Measurements from ENCODE around the gene NLGN1. TPM values are rescaled to one million over a fixed set of nuclear protein-coding genes. Genes with fewer than 3 reads are reported as not detected.

Gene NLGN1
- total RNA-seq, 3 donors from 2014 or later (not counting 1 experiment from before 2014, with no cell fraction given): not detected

GRCh38 chr3:173700336-173700735 is 302.8 kb downstream of the NLGN1 start:
- TF ChIP-seq CTCF (IDR thresholded peaks at IDR 0.05): no peak
- Histone ChIP-seq H3K27ac (ENCODE audit: low read length) (no peak overlapping the region), H3K36me3 (ENCODE audit: control insufficient read depth, insufficient read depth, low read length) (no peaks in the 10 kb centered on the region), H3K4me1 (ENCODE audit: control insufficient read depth, insufficient read depth, low read length) (no peaks in the 10 kb centered on the region), H3K9me3 (ENCODE audit: control insufficient read depth, insufficient read depth, low read length) (no peaks in the 10 kb centered on the region), H3K27me3 (ENCODE audit: control insufficient read depth, insufficient read depth, low read length) (no peaks in the 10 kb centered on the region), H3K4me3 (ENCODE audit: low read length) (no peak overlapping the region)
- H3K27me3 Mint-ChIP-seq (ENCODE audit: low read depth in 2 of 2): no peaks in the 10 kb centered on the region
- no peak overlapping the region for H3K4me3 Mint-ChIP-seq
- H3K27ac Mint-ChIP-seq: no peak overlapping the region
- DNase-seq (no peak), ATAC-seq (no peak)
- no peaks in the 10 kb centered on the region for H3K4me1 Mint-ChIP-seq
- WGBS (ENCODE audit: insufficient coverage): 90% methylated on average over 1 of the region's 1 CpG
- no peaks in the 10 kb centered on the region for H3K36me3 Mint-ChIP-seq
- intact Hi-C loops (cut with micrococcal nuclease): no loop called here
- peaks cover 5% of the 10 kb centered on the region in 2 donors for H3K9me3 Mint-ChIP-seq

DNA sequence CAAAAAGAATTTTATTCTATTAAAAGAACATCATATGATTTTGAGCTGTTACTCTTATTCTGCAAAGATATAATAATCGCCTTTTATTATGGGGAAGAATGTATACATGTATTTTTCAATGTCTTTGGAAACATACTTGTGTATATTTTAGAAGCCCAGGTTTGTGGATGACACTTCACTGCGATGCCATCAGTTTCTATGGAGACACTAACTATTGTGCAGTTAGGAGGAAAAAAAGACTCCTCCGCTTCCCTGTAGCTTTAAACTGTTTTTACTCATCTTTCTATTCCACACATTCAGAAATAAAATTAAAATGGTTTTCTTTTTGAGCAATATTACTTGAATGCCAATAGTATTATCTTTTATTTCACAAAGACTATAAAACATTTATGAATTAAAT is 305.0 kb downstream of the NLGN1 start:
- WGBS (ENCODE audit: insufficient coverage): 92% methylated on average over 1 of the region's 3 CpGs

GRCh38 chr3:173703771-173704170 is 306.2 kb downstream of the NLGN1 start:
- TF ChIP-seq CTCF (IDR thresholded peaks at IDR 0.05): no peak
- intact Hi-C loops (cut with micrococcal nuclease): no loop called here
- Mint-ChIP-seq H3K27ac (no peak overlapping the region), H3K4me3 (no peak overlapping the region), H3K27me3 (ENCODE audit: low read depth in 2 of 2) (no peaks in the 10 kb centered on the region), H3K4me1 (no peaks in the 10 kb centered on the region), H3K9me3 (peaks cover 5 to 8% of the 10 kb centered on the region in 2 donors), H3K36me3 (no peaks in the 10 kb centered on the region)
- WGBS (ENCODE audit: insufficient coverage): 92% methylated on average over 3 of the region's 3 CpGs
- Histone ChIP-seq H3K36me3 (ENCODE audit: control insufficient read depth, insufficient read depth, low read length) (no peaks in the 10 kb centered on the region), H3K9me3 (ENCODE audit: control insufficient read depth, insufficient read depth, low read length) (no peaks in the 10 kb centered on the region), H3K27me3 (ENCODE audit: control insufficient read depth, insufficient read depth, low read length) (no peaks in the 10 kb centered on the region), H3K4me3 (ENCODE audit: low read length) (no peak overlapping the region), H3K4me1 (ENCODE audit: control insufficient read depth, insufficient read depth, low read length) (no peaks in the 10 kb centered on the region), H3K27ac (ENCODE audit: low read length) (no peak overlapping the region)
- ATAC-seq (no peak), DNase-seq (no peak)

More for the DNA sequence above, 305.0 kb downstream of the NLGN1 start:
- H3K9me3 Mint-ChIP-seq: peaks cover 5 to 8% of the 10 kb centered on the region in 2 donors
- TF ChIP-seq CTCF (IDR thresholded peaks at IDR 0.05): no peak
- no peaks in the 10 kb centered on the region for H3K27me3 Mint-ChIP-seq (ENCODE audit: low read depth in 2 of 2)
- H3K4me3 Mint-ChIP-seq: no peak overlapping the region
- no peaks in the 10 kb centered on the region for H3K36me3 ChIP-seq (ENCODE audit: control insufficient read depth, insufficient read depth, low read length)
- no peaks in the 10 kb centered on the region for H3K27me3 ChIP-seq (ENCODE audit: control insufficient read depth, insufficient read depth, low read length)
- H3K36me3 Mint-ChIP-seq: no peaks in the 10 kb centered on the region
- H3K4me3 ChIP-seq (ENCODE audit: low read length): no peak overlapping the region
- no peaks in the 10 kb centered on the region for H3K4me1 Mint-ChIP-seq
- H3K27ac Mint-ChIP-seq: no peak overlapping the region
- ATAC-seq (no peak), DNase-seq (no peak)
- H3K4me1 ChIP-seq (ENCODE audit: control insufficient read depth, insufficient read depth, low read length): no peaks in the 10 kb centered on the region
- no peak overlapping the region for H3K27ac ChIP-seq (ENCODE audit: low read length)
- intact Hi-C loops (cut with micrococcal nuclease): no loop called here
- no peaks in the 10 kb centered on the region for H3K9me3 ChIP-seq (ENCODE audit: control insufficient read depth, insufficient read depth, low read length)

GRCh38 chr3:173706630-173707029 is 309.1 kb downstream of the NLGN1 start:
- no peak for ATAC-seq
- WGBS (ENCODE audit: insufficient coverage): 95% methylated on average over 7 of the region's 9 CpGs
- no peaks in the 10 kb centered on the region for H3K4me1 Mint-ChIP-seq
- no peak overlapping the region for H3K27ac ChIP-seq (ENCODE audit: low read length)
- intact Hi-C loops (cut with micrococcal nuclease): no loop called here
- no peaks in the 10 kb centered on the region for H3K27me3 ChIP-seq (ENCODE audit: control insufficient read depth, insufficient read depth, low read length)
- TF ChIP-seq CTCF (IDR thresholded peaks at IDR 0.05): no peak
- no peaks in the 10 kb centered on the region for H3K27me3 Mint-ChIP-seq (ENCODE audit: low read depth in 2 of 2)
- H3K9me3 ChIP-seq (ENCODE audit: control insufficient read depth, insufficient read depth, low read length): no peaks in the 10 kb centered on the region
- no peaks in the 10 kb centered on the region for H3K36me3 Mint-ChIP-seq
- H3K27ac Mint-ChIP-seq: no peak overlapping the region
- no peak for DNase-seq
- no peak overlapping the region for H3K4me3 ChIP-seq (ENCODE audit: low read length)
- H3K4me3 Mint-ChIP-seq: no peak overlapping the region
- peaks cover 2 to 4% of the 10 kb centered on the region in 2 donors for H3K9me3 Mint-ChIP-seq
- no peaks in the 10 kb centered on the region for H3K4me1 ChIP-seq (ENCODE audit: control insufficient read depth, insufficient read depth, low read length)
- no peaks in the 10 kb centered on the region for H3K36me3 ChIP-seq (ENCODE audit: control insufficient read depth, insufficient read depth, low read length)
